Trophoblast cell (in vitro differentiated cells and primary cell): Measurements from ENCODE around the gene AJM1.
A peak's percentile ranks its signal among the peaks of the same experiment; 100 is the strongest.

ENCODE experiments used
- DNase-seq, 2 donors: peaks; one replicate each; pipeline ENCODE4 v3.0.0-alpha.2; 2016
- H2AFZ ChIP-seq: 2 replicates; pipeline ENCODE4 v1.6.1; 2013; ENCODE audit warnings: low read length, moderate library complexity, mild to moderate bottlenecking; ENCODE audit not compliant: insufficient read depth, poor library complexity
- H2AK5ac ChIP-seq: 2 replicates; pipeline ENCODE4 v1.6.1; 2013; ENCODE audit warnings: mild to moderate bottlenecking, low read length
- H2BK120ac ChIP-seq: 2 replicates; pipeline ENCODE4 v1.6.1; 2013; ENCODE audit warnings: low read length, mild to moderate bottlenecking, moderate library complexity; ENCODE audit not compliant: insufficient read depth, poor library complexity
- H2BK12ac ChIP-seq: 2 replicates; pipeline ENCODE4 v1.6.1; 2013; ENCODE audit warnings: mild to moderate bottlenecking, low read length, moderate library complexity
- H2BK5ac ChIP-seq: 2 replicates; pipeline ENCODE4 v1.6.1; 2013; ENCODE audit warnings: low read length, low read depth, moderate library complexity, mild to moderate bottlenecking; ENCODE audit not compliant: poor library complexity
- H3K14ac ChIP-seq: 2 replicates; pipeline ENCODE4 v1.6.1; 2013; ENCODE audit warnings: mild to moderate bottlenecking, low read length
- H3K18ac ChIP-seq: 2 replicates; pipeline ENCODE4 v1.6.1; 2013; ENCODE audit warnings: mild to moderate bottlenecking, low read length
- H3K23ac ChIP-seq: 2 replicates; pipeline ENCODE4 v1.6.1; 2013; ENCODE audit warnings: low read length
- H3K27ac ChIP-seq: 2 replicates; pipeline ENCODE4 v1.5.1; 2013; ENCODE audit warnings: low read depth, mild to moderate bottlenecking, inconsistent platforms, low read length, moderate library complexity
- H3K27me3 ChIP-seq: 2 replicates; pipeline ENCODE4 v1.6.1; 2013; ENCODE audit warnings: inconsistent platforms, mild to moderate bottlenecking, low read length, moderate library complexity; ENCODE audit not compliant: insufficient read depth
- H3K36me3 ChIP-seq, 2 experiments: 1 replicate in 1 of 2; 2 replicates in 1 of 2; pipeline ENCODE4 v1.6.1; 2013; ENCODE audit warnings: low read length in 2 of 2, mild to moderate bottlenecking in 2 of 2, moderate library complexity in 1 of 2; ENCODE audit not compliant: insufficient read depth in 2 of 2, control insufficient read depth in 1 of 2
- H3K4ac ChIP-seq: 2 replicates; pipeline ENCODE4 v1.6.1; 2013; ENCODE audit warnings: low read depth, mild to moderate bottlenecking, low read length, moderate library complexity
- H3K4me1 ChIP-seq, 2 experiments: 1 replicate in 1 of 2; 2 replicates in 1 of 2; pipeline ENCODE4 v1.6.1; 2013; ENCODE audit warnings: low read length in 2 of 2, mild to moderate bottlenecking in 2 of 2, moderate library complexity in 1 of 2; ENCODE audit not compliant: insufficient read depth in 2 of 2, control insufficient read depth in 1 of 2
- H3K4me2 ChIP-seq: 2 replicates; pipeline ENCODE4 v1.6.1; 2013; ENCODE audit warnings: inconsistent platforms, mild to moderate bottlenecking, low read length, moderate library complexity
- H3K4me3 ChIP-seq: 2 replicates; pipeline ENCODE4 v1.5.1; 2013; ENCODE audit warnings: mild to moderate bottlenecking, low read depth, low read length, inconsistent platforms
- H3K79me1 ChIP-seq: one replicate; pipeline ENCODE4 v1.6.1; 2013; ENCODE audit warnings: low read length
- H3K79me2 ChIP-seq: 2 replicates; pipeline ENCODE4 v1.6.1; 2013; ENCODE audit warnings: low read length, mild to moderate bottlenecking; ENCODE audit not compliant: control insufficient read depth, insufficient read depth, poor library complexity
- H3K9ac ChIP-seq: 2 replicates; pipeline ENCODE4 v1.6.1; 2013; ENCODE audit warnings: mild to moderate bottlenecking, low read length
- H3K9me3 ChIP-seq: 2 replicates; pipeline ENCODE4 v1.6.1; 2013; ENCODE audit warnings: low read depth, mild to moderate bottlenecking, control low read depth, inconsistent platforms, low read length; ENCODE audit not compliant: insufficient read depth
- H4K12ac ChIP-seq: 2 replicates; pipeline ENCODE4 v1.6.1; 2013; ENCODE audit warnings: low read depth, mild to moderate bottlenecking, low read length, moderate library complexity
- H4K8ac ChIP-seq: 2 replicates; pipeline ENCODE4 v1.6.1; 2013; ENCODE audit warnings: low read depth, mild to moderate bottlenecking, low read length, moderate library complexity
- H4K91ac ChIP-seq: one replicate; pipeline ENCODE4 v1.6.1; 2013; ENCODE audit warnings: low read depth, mild to moderate bottlenecking, low read length, moderate library complexity
- WGBS: extraction: QIAGEN DNeasy Blood & Tissue Kit; methylation state at CpG from one replicate; pipeline ENCODE4 v1.1.7; 2013; ENCODE audit warnings: missing lambda C conversion rate; ENCODE audit not compliant: insufficient read length, insufficient coverage; ENCODE audit errors: extremely low coverage; 5-methylcytosine and 5-hydroxymethylcytosine counted together

Gene AJM1

DNA sequence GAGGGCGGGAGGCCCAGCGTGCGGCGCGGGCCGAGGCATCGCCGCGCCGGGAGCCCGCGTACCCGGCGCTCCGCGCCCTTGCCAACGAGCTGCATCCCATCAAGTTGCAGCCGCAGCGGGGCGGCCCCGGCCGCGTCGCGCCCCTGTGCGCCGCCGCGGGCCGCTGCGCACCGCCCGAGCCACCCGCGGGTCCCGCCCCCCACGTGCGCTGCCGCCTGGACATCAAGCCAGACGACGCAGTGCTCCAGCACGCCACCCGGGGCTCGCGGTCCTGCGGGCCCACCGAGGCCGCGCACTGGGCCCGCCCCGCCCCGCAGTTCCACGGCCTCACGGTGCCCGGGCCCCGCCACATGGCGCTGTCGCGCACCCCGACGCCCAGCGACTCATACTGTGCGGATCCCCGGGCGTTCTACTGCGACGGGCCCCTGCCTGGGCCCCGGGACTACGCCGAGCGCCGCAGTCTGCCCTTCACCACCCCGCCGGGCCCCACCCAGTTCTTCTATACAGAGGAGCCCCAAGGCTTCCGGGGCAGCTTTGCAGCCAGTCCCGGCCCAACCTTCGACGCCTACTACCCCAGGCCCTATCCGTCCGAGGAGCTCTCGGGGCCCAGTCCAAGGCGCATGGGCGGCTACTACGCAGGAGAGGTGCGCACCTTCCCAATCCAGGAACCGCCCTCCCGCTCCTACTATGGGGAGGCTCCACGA is 2.6 kb downstream of the AJM1 start:
- Histone ChIP-seq H3K4me3 (no peak overlapping the region), H2BK5ac (no peak overlapping the region), H2AK5ac (no peak overlapping the region), H4K8ac (no peak overlapping the region), H4K91ac (no peak overlapping the region), H3K36me3 (peaks cover 7 to 8% of the 10 kb centered on the region in 2 experiments), H3K23ac (no peak overlapping the region), H2BK12ac (no peak overlapping the region), H3K27ac (no peak overlapping the region), H3K4me2 (no peak overlapping the region), H2BK120ac (no peak overlapping the region), H3K4ac (no peak overlapping the region), H3K4me1 (peaks cover 13 to 16% of the 10 kb centered on the region in 2 experiments), H4K12ac (no peak overlapping the region), H3K14ac (no peak overlapping the region), H3K9ac (no peak overlapping the region), H3K79me2 (peaks cover 7% of the 10 kb centered on the region), H3K27me3 (peaks cover 4% of the 10 kb centered on the region), H3K9me3 (peaks cover 23% of the 10 kb centered on the region), H2AFZ (no peak overlapping the region), H3K18ac (no peak overlapping the region), H3K79me1 (peaks cover 22% of the 10 kb centered on the region)
- no peak for DNase-seq
- WGBS, result no CpG with 5 or more reads among the region's 88 CpGs

GRCh38 chr9:136845465-136846260 is 3.4 kb downstream of the AJM1 start:
- Histone ChIP-seq H3K4me3 (no peak overlapping the region), H2BK12ac (no peak overlapping the region), H3K9ac (no peak overlapping the region), H2BK120ac (no peak overlapping the region), H2BK5ac (no peak overlapping the region), H3K79me1 (peaks cover 22% of the 10 kb centered on the region), H3K79me2 (peaks cover 9% of the 10 kb centered on the region), H3K36me3 (peaks cover 7 to 10% of the 10 kb centered on the region in 2 experiments), H3K4me2 (no peak overlapping the region), H4K91ac (no peak overlapping the region), H3K9me3 (peaks cover 23% of the 10 kb centered on the region), H2AFZ (no peak overlapping the region), H3K27me3 (peaks cover 4% of the 10 kb centered on the region), H3K4ac (no peak overlapping the region), H3K27ac (no peak overlapping the region), H4K12ac (no peak overlapping the region), H3K14ac (no peak overlapping the region), H2AK5ac (no peak overlapping the region), H3K18ac (peak overlapping the region; percentile 25), H4K8ac (no peak overlapping the region), H3K4me1 (peaks cover 20% of the 10 kb centered on the region in 2 experiments), H3K23ac (no peak overlapping the region)
- no CpG with 5 or more reads among the region's 102 CpGs for WGBS
- peak in 1 of 2 donors; percentile 16 for DNase-seq

GRCh38 chr9:136846376-136847087 is 4.3 kb downstream of the AJM1 start:
- peak overlapping the region; percentile 23 for H4K8ac ChIP-seq
- no peak overlapping the region for H3K9ac ChIP-seq
- peaks cover 19 to 20% of the 10 kb centered on the region in 2 experiments for H3K4me1 ChIP-seq
- H3K9me3 ChIP-seq, result peaks cover 25% of the 10 kb centered on the region
- H3K79me2 ChIP-seq, result peaks cover 9% of the 10 kb centered on the region
- DNase-seq, result peak in 1 of 2 donors; percentile 34
- peak overlapping the region; percentile 16 for H3K18ac ChIP-seq
- H2BK12ac ChIP-seq, result no peak overlapping the region
- peak overlapping the region; percentile 79 for H4K91ac ChIP-seq
- H3K14ac ChIP-seq, result peak overlapping the region; percentile 65
- H3K4me3 ChIP-seq, result peak overlapping the region; percentile 60
- peaks cover 4% of the 10 kb centered on the region for H3K27me3 ChIP-seq
- H3K27ac ChIP-seq, result no peak overlapping the region
- no CpG with 5 or more reads among the region's 98 CpGs for WGBS
- no peak overlapping the region for H2BK120ac ChIP-seq
- peak overlapping the region; percentile 59 for H4K12ac ChIP-seq
- H3K4me2 ChIP-seq, result peak overlapping the region; percentile 63
- peak overlapping the region; percentile 3 for H2BK5ac ChIP-seq
- peaks cover 14 to 16% of the 10 kb centered on the region in 2 experiments for H3K36me3 ChIP-seq
- H2AFZ ChIP-seq, result peak overlapping the region; percentile 75
- no peak overlapping the region for H3K23ac ChIP-seq
- H3K4ac ChIP-seq, result peak overlapping the region; percentile 1
- H3K79me1 ChIP-seq, result peaks cover 22% of the 10 kb centered on the region
- H2AK5ac ChIP-seq, result no peak overlapping the region

GRCh38 chr9:136847088-136847825 is 5.0 kb downstream of the AJM1 start:
- peak overlapping the region; percentile 1 for H3K4ac ChIP-seq
- peak overlapping the region; percentile 65 for H2BK120ac ChIP-seq
- H2BK12ac ChIP-seq, result no peak overlapping the region
- H3K4me1 ChIP-seq, result peaks cover 19 to 20% of the 10 kb centered on the region in 2 experiments
- peak overlapping the region; percentile 80 for H2AK5ac ChIP-seq
- peak overlapping the region; percentile 75 for H2AFZ ChIP-seq
- peak overlapping the region; percentile 31 for H3K9ac ChIP-seq
- DNase-seq, result peak; percentile 50 to 68
- peak overlapping the region; percentile 90 for H3K27ac ChIP-seq
- H3K4me2 ChIP-seq, result peak overlapping the region; percentile 68
- peak overlapping the region; percentile 76 for H3K4me3 ChIP-seq
- peak overlapping the region; percentile 59 for H4K12ac ChIP-seq
- peak overlapping the region; percentile 65 for H3K14ac ChIP-seq
- no CpG with 5 or more reads among the region's 75 CpGs for WGBS
- H3K79me2 ChIP-seq, result peaks cover 9% of the 10 kb centered on the region
- H3K18ac ChIP-seq, result peak overlapping the region; percentile 10
- peak overlapping the region; percentile 84 for H4K91ac ChIP-seq
- H4K8ac ChIP-seq, result peak overlapping the region; percentile 23
- peaks cover 15 to 20% of the 10 kb centered on the region in 2 experiments for H3K36me3 ChIP-seq
- H2BK5ac ChIP-seq, result peak overlapping the region; percentile 8
- H3K27me3 ChIP-seq, result peaks cover 4% of the 10 kb centered on the region
- H3K79me1 ChIP-seq, result peaks cover 22% of the 10 kb centered on the region
- peaks cover 25% of the 10 kb centered on the region for H3K9me3 ChIP-seq
- no peak overlapping the region for H3K23ac ChIP-seq
